ENCODE data around the gene CHKA. TPM values are rescaled to one million over a fixed set of nuclear protein-coding genes. Genes with fewer than 3 reads are reported as not detected.
A peak's percentile ranks its signal among the peaks of the same experiment; 100 is the strongest.

Gene CHKA
- total RNA-seq (2021): 63.0 and 64.2 TPM in 2 replicates
- long read RNA-seq, partial matches to known transcripts: 1 of 6 reads
- long read RNA-seq, other reads (novel, unspliced or antisense): 5 of 6 reads

- peaks cover 9% of the 10 kb centered on the region; the same call in 1 of the 2 replicates for H3K4me1 ChIP-seq (ENCODE audit: insufficient read depth, low read length)
- DNase-seq: peak; percentile 95
- Mint-ChIP-seq H3K4me1 (peaks cover 57 to 74% of the 10 kb centered on the region in 2 experiments), H3K36me3 (ENCODE audit: insufficient read depth in 1 of 3, low read depth in 3 of 3) (peaks cover 5 to 23% (median 21%) of the 10 kb centered on the region in 3 experiments; a peak in 5 of 7 replicates), H3K9me3 (no peaks in the 10 kb centered on the region), H3K4me3 (peak within 1 kb of the TSS; percentile 82 to 98), H3K27me3 (ENCODE audit: low read depth) (no peaks in the 10 kb centered on the region), H3K27ac (peak within 1 kb of the TSS; percentile 92 to 96 (median 95))
- H2BK12ac ChIP-seq (ENCODE audit: insufficient read length, low read depth, low read length): peak within 1 kb of the TSS; percentile 79
- H3K9ac ChIP-seq (ENCODE audit: extremely low read depth, insufficient read length, low read length): peak within 1 kb of the TSS; percentile 93
- H2BK20ac ChIP-seq (ENCODE audit: low read depth, low read length, poor library complexity, severe bottlenecking): no peak within 1 kb of the TSS
- no peak for TF ChIP-seq CTCF (conservative IDR thresholded peaks at IDR 0.05)
- peak within 1 kb of the TSS; percentile 92 for H3K14ac ChIP-seq (ENCODE audit: insufficient read depth, low read length)
- peak within 1 kb of the TSS; percentile 68 for H4K91ac ChIP-seq (ENCODE audit: insufficient read length, low read depth, low read length)
- H2AK5ac ChIP-seq (ENCODE audit: insufficient read length, low read length): no peak within 1 kb of the TSS
- H2BK5ac ChIP-seq (ENCODE audit: insufficient read length, low read length): no peak within 1 kb of the TSS
- peak within 1 kb of the TSS; percentile 4 for H3K4ac ChIP-seq (ENCODE audit: low read depth, low read length)
- H3K4me2 ChIP-seq (ENCODE audit: insufficient read depth, insufficient read length, low read length): peak within 1 kb of the TSS; percentile 88
- peak within 1 kb of the TSS; percentile 83 for H3K18ac ChIP-seq (ENCODE audit: insufficient read length, low read depth, low read length)
- H3K79me2 ChIP-seq (ENCODE audit: insufficient read depth, low read length): peaks cover 40% of the 10 kb centered on the region
- WGBS (ENCODE audit: extremely low coverage, insufficient read length, low lambda C conversion rate): no CpG with 5 or more reads among the region's 107 CpGs
- no peak within 1 kb of the TSS for H2AFZ ChIP-seq (ENCODE audit: low read length)
- no peak within 1 kb of the TSS for H4K8ac ChIP-seq (replicated peaks; ENCODE audit: insufficient read length, low read depth, low read length)
- no peak within 1 kb of the TSS for H3T11ph ChIP-seq (ENCODE audit: low read length)
- H3K27ac ChIP-seq (ENCODE audit: insufficient read length, low read depth, low read length): peak within 1 kb of the TSS; percentile 28
- peak within 1 kb of the TSS; percentile 62 for H2BK120ac ChIP-seq (ENCODE audit: low read depth, low read length, poor library complexity, severe bottlenecking)
- H3K9me3 ChIP-seq (ENCODE audit: control insufficient read depth, low read depth, low read length): no peaks in the 10 kb centered on the region
- no peak within 1 kb of the TSS for H2BK15ac ChIP-seq (ENCODE audit: low read depth, low read length)
- no peak within 1 kb of the TSS for H3K56ac ChIP-seq (ENCODE audit: insufficient read length, low read depth, low read length)
- H4K20me1 ChIP-seq (ENCODE audit: control insufficient read depth, insufficient read depth, insufficient read length): no peaks in the 10 kb centered on the region
- no peak within 1 kb of the TSS for H3K23ac ChIP-seq (ENCODE audit: insufficient read length, low read depth, low read length)
- H4K5ac ChIP-seq (ENCODE audit: insufficient read length, low read depth, low read length): peak within 1 kb of the TSS; percentile 39
- peaks cover 18% of the 10 kb centered on the region for H3K23me2 ChIP-seq (ENCODE audit: insufficient read length, low read depth, low read length, poor library complexity, severe bottlenecking)
- H3K27me3 ChIP-seq (ENCODE audit: insufficient read depth, low read length): no peaks in the 10 kb centered on the region
- H3K79me1 ChIP-seq (ENCODE audit: insufficient read depth, low read depth, low read length, poor library complexity, severe bottlenecking): no peaks in the 10 kb centered on the region
Measured at GRCh38 chr11:68121067-68121899, at the start of gene CHKA. CHKA (minus strand) TSS chr11:68121388; CDS start chr11:68121177, 211 bp downstream.

Measured in H9 (cell line).